ENCODE results near the gene RNF144B. TPM values are rescaled to one million over a fixed set of nuclear protein-coding genes. Genes with fewer than 3 reads are reported as not detected.

RNF144B gene
- total RNA-seq, 1 experiment from 2014 or later, result 8.2 TPM

- no peak overlapping the region for H3K4me3 Mint-ChIP-seq
- no peaks in the 10 kb centered on the region for H3K27me3 Mint-ChIP-seq (ENCODE audit: low read depth)
- ChIA-PET CTCF (no interaction called here), POLR2A (interaction anchor here (0.5 kb wide), 1 partner anchor 1264 kb away, joined by 3 read pairs; no protein-coding TSS in a partner anchor)
- peaks cover 4% of the 10 kb centered on the region for H3K4me1 Mint-ChIP-seq
- H3K36me3 Mint-ChIP-seq, result no peaks in the 10 kb centered on the region
- TF ChIP-seq AFF4 (CRISPR knock-in tag; IDR thresholded peaks at IDR 0.05; ENCODE audit: borderline replicate concordance) (no peak), FOXJ3 (CRISPR knock-in tag; IDR thresholded peaks at IDR 0.05; ENCODE audit: borderline replicate concordance) (no peak)
- no peak overlapping the region for H3K27ac Mint-ChIP-seq
- no peak for ATAC-seq
- H3K9me3 Mint-ChIP-seq, result no peaks in the 10 kb centered on the region
- DNase-seq (ENCODE audit: low spot score), result no peak
Observed at GRCh38 chr6:18433059-18433458, 45.9 kb downstream of the RNF144B start.

- DNase-seq (ENCODE audit: low spot score) (no peak), ATAC-seq (no peak)
- peaks cover 4% of the 10 kb centered on the region for H3K4me1 Mint-ChIP-seq
- TF ChIP-seq NFATC4 (CRISPR knock-in tag; IDR thresholded peaks at IDR 0.05), result no peak
- TF ChIP-seq MAX (CRISPR knock-in tag; IDR thresholded peaks at IDR 0.05), result no peak
- TF ChIP-seq NR3C1 (CRISPR knock-in tag; conservative IDR thresholded peaks at IDR 0.05; ENCODE audit: low read depth), result no peak
- no peak for TF ChIP-seq TEAD4 (CRISPR knock-in tag; IDR thresholded peaks at IDR 0.05)
- no peak for TF ChIP-seq NFYB (CRISPR knock-in tag; conservative IDR thresholded peaks at IDR 0.05; ENCODE audit: low read depth)
- TF ChIP-seq ZNF671 (CRISPR knock-in tag; IDR thresholded peaks at IDR 0.05), result no peak
- no peak for TF ChIP-seq ATF3 (CRISPR knock-in tag; conservative IDR thresholded peaks at IDR 0.05)
- TF ChIP-seq ZBTB21 (CRISPR knock-in tag; IDR thresholded peaks at IDR 0.05; ENCODE audit: borderline replicate concordance), result no peak
- TF ChIP-seq IRF2 (CRISPR knock-in tag; IDR thresholded peaks at IDR 0.05; ENCODE audit: borderline replicate concordance, low read depth), result no peak
- no peak for TF ChIP-seq PREB (CRISPR knock-in tag; IDR thresholded peaks at IDR 0.05; ENCODE audit: borderline replicate concordance)
- no peak for TF ChIP-seq SMAD3 (CRISPR knock-in tag; IDR thresholded peaks at IDR 0.05; ENCODE audit: borderline replicate concordance)
- no peak for TF ChIP-seq FOXP4 (CRISPR knock-in tag; IDR thresholded peaks at IDR 0.05)
- TF ChIP-seq GABPB1 (CRISPR knock-in tag; IDR thresholded peaks at IDR 0.05), result no peak
- H3K36me3 Mint-ChIP-seq, result no peaks in the 10 kb centered on the region
- POLR2A ChIA-PET, result no interaction called here
- no peaks in the 10 kb centered on the region for H3K9me3 Mint-ChIP-seq
- H3K27ac Mint-ChIP-seq, result no peak overlapping the region
- H3K27me3 Mint-ChIP-seq (ENCODE audit: low read depth), result no peaks in the 10 kb centered on the region
- H3K4me3 Mint-ChIP-seq, result no peak overlapping the region
- CTCF ChIA-PET, result no interaction called here
Observed at GRCh38 chr6:18436341-18436740, 49.2 kb downstream of the RNF144B start.

- POLR2A ChIA-PET, result interaction anchor here (1.0 kb wide), 1 partner anchor 9 kb away, joined by 3 read pairs; no protein-coding TSS in a partner anchor
- Mint-ChIP-seq H3K4me3 (no peak overlapping the region), H3K27me3 (ENCODE audit: low read depth) (no peaks in the 10 kb centered on the region), H3K4me1 (no peaks in the 10 kb centered on the region), H3K36me3 (no peaks in the 10 kb centered on the region), H3K27ac (no peak overlapping the region), H3K9me3 (no peaks in the 10 kb centered on the region)
- DNase-seq (ENCODE audit: low spot score), result no peak
- CTCF ChIA-PET, result no interaction called here
- ATAC-seq, result no peak
- TF ChIP-seq NR3C1 (CRISPR knock-in tag; conservative IDR thresholded peaks at IDR 0.05; ENCODE audit: low read depth) (no peak), ZNF219 (CRISPR knock-in tag; IDR thresholded peaks at IDR 0.05; ENCODE audit: borderline replicate concordance) (no peak), ZNF416 (CRISPR knock-in tag; IDR thresholded peaks at IDR 0.05) (no peak), ATF1 (CRISPR knock-in tag; IDR thresholded peaks at IDR 0.05) (no peak), FOXP4 (CRISPR knock-in tag; IDR thresholded peaks at IDR 0.05) (no peak), NFE2L1 (CRISPR knock-in tag; IDR thresholded peaks at IDR 0.05) (no peak), CBFB (CRISPR knock-in tag; IDR thresholded peaks at IDR 0.05; ENCODE audit: low read depth) (no peak), ZMAT4 (CRISPR knock-in tag; IDR thresholded peaks at IDR 0.05) (no peak), FOXP1 (CRISPR knock-in tag; IDR thresholded peaks at IDR 0.05; ENCODE audit: borderline replicate concordance) (no peak), SP1 (CRISPR knock-in tag; conservative IDR thresholded peaks at IDR 0.05) (no peak)
Observed at GRCh38 chr6:18439581-18439980, 52.4 kb downstream of the RNF144B start.

Measured in WTC11 (cell line).